HG02763 (cell line): ENCODE results near the gene CRACDL.
A peak's percentile ranks its signal among the peaks of the same experiment; 100 is the strongest.
"Not testable (repeated sequence)": the region's sequence is repeated elsewhere in the genome, so short reads cannot be mapped to it uniquely, and the experiment has no call there.

Experiments
- ATAC-seq: cut with Tn5 transposase; IDR thresholded peaks from one replicate; pipeline ENCODE4 v1.9.1; 2021; ENCODE audit warnings: mild to moderate bottlenecking, moderate library complexity; ENCODE audit not compliant: unreplicated experiment

CRACDL gene

DNA sequence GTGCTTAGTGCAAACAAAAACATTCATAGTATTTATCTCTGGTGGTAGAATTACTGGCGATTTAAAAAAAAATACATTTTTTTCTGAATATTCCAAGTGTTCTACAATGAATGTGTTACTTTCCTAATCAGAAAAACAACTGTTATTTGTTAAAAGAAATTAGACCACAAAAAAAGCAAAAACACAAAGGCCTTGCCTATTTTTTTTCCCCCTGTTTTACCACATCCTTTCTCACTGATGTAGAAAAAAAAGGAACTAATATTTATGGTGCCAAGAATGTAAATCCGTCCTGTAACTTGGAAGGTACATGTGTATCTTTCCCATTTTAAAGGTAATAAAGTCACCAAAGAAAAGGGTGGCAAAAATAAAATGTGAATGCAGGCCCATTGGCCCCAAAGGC lies 176.7 kb downstream of the CRACDL start:
- ATAC-seq = no peak

- peak; percentile 84 for ATAC-seq
Observed at GRCh38 chr2:98757904-98758421, 178.1 kb downstream of the CRACDL start.

DNA sequence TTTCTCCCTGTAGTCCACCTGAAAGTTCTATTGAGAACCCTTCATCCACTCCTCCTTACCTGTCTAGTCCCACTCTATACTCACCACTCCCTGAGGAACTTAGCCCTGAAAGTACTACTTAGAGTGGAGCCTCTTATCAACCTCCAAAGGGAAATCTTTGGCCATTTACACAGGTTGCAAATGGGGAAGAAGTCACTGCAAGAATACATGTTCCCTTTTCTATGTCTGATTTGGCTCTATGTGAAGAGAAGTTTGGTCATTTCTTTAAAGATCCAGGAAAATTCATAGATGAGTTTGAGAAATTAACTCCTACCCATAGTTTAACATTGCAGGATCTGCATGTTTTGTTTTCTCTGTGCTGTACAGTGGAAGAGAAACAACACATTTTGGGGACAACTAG lies 182.2 kb downstream of the CRACDL start:
- ATAC-seq = no peak

DNA sequence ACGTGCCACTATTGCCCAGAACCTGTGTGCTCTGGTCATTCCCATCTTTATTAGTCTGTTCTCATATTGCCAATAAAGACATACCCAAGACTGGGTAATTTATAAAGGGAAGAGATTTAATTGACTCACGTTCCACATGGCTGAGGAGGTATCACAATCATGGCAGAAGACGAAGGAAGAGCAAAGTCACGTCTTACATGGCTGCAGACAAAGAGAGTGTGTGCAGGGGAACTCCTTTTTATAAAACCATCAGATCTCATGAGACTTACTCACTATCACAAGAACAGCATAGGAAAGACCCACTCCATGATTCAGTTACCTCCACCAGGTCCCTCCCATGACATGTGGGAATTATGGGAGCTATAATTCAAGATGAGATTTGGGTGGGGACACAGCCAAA lies 183.3 kb downstream of the CRACDL start:
- not testable (repeated sequence) for ATAC-seq

DNA sequence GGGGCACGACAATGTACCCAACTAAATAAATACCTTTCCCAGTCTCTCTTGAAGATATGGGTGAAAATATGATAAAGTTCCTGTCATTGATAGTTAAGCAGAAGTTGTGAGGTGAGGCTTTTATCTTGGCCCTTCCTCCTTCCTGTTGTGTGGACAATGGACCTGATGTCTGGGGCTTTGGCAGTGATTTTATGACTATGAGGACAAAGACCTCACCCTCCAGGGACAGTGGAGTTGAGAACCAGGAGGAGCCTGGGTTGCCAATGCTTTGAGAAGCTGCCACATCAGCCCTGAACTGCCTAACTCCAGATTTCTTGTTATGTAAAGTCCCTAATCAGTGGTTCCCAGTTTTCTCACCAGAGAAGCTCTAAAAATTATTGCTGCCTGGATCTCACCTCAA lies 184.3 kb downstream of the CRACDL start:
- ATAC-seq = no peak

GRCh38 chr2:98750593-98751282 lies 185.3 kb downstream of the CRACDL start:
- ATAC-seq = no peak

DNA sequence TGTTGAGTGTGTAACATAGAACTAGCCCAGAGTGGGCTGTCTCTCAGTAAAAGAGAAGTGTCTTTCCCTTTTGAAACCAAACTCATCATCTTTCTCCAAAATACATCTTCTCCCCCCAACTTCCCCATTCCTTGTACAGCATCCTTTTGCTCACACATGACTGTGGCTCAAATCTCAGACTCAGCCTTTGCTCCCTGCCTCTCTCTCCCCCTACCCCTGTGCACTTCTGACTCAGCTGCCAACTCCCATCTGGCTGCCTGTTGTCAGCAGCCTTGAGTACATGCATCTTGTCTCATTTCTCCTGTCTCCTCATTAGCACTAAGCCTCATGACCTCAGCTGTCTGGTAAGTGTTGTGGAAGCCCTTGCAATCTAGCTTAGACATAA lies 187.0 kb downstream of the CRACDL start:
- ATAC-seq = no peak

DNA sequence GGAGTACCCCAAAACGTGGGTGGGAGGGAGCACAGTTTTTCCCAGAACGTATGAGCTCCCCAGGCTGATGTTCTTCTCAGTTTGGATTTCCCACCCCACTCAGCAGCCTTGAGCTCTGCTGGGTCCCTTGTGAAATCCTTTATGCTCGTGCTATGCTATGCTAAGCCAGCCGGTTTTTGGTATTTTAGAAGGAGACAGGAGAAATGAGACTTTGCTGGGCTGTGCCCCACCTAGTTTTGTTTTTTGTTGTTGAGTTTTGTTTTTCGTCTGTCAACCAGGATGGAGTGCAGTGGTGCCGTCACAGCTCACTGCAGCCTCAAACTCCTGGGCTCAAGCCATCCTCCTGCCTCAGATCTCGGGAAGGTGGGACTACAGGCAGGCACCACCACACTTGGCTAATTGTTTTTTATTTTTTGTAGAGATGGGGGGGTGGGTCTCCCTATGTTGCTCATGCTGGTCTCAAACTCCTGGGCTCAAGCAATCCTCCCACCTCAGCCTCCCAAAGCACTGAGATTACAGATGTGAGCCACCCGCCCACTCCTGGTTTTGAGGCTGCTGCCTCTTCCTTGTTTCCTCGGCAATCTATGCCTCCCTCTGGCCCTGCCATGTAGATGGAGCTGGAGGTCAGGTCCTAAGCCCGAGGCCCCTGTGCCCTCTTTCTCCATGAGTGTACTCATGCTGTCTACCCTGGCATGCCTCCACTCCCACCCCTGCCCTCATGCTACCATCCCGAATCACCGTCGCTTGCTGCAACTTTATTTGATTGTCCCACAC lies 187.5 kb downstream of the CRACDL start:
- ATAC-seq = no peak

GRCh38 chr2:98747888-98748287 lies 188.1 kb downstream of the CRACDL start:
- no peak for ATAC-seq

DNA sequence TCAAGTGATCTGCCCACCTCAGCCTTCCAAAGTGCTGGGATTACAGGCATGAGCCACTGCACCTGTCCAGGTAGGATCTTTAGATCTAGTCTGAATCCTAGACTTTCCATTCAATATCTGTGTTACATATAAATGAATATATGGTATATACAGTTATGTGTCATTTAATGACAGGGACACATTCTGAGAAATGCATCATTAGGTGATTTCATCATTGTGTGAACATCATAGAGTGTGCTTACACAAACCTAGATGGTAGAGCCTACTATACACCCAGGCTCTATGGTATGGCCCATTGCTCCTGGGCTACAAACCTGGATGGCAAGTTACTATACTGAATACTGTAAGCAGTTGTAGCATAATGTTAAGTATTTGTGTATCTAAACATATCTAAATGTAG lies 189.6 kb downstream of the CRACDL start:
- ATAC-seq = no peak

DNA sequence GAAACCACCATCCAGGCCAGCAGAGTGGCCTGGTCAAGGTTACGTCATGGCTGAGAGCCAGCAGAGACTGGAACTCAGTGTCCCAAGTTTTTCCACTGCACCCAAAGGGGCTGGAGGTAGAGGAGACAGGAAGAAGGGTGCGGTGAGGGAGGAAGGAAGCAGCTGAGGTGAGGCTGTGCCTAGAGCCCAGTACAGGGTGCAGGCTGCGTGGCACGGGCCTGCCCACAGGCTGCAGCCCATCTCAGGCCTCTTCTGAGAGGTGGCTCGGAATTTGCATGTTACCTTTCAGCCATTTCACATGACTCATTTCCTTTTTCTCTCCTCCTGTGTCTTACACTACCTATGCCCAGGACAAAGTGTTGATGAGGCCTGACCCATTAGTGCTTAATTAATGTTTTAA lies 191.4 kb downstream of the CRACDL start:
- no peak for ATAC-seq
